ENCODE results near the gene EDN2.

- TF ChIP-seq POLR2A (IDR thresholded peaks at IDR 0.05), result no peak
- TF ChIP-seq, protein P1, sequence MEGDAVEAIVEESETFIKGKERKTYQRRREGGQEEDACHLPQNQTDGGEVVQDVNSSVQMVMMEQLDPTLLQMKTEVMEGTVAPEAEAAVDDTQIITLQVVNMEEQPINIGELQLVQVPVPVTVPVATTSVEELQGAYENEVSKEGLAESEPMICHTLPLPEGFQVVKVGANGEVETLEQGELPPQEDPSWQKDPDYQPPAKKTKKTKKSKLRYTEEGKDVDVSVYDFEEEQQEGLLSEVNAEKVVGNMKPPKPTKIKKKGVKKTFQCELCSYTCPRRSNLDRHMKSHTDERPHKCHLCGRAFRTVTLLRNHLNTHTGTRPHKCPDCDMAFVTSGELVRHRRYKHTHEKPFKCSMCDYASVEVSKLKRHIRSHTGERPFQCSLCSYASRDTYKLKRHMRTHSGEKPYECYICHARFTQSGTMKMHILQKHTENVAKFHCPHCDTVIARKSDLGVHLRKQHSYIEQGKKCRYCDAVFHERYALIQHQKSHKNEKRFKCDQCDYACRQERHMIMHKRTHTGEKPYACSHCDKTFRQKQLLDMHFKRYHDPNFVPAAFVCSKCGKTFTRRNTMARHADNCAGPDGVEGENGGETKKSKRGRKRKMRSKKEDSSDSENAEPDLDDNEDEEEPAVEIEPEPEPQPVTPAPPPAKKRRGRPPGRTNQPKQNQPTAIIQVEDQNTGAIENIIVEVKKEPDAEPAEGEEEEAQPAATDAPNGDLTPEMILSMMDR (IDR thresholded peaks at IDR 0.05), result no peak
Measured at GRCh38 chr1:41532206-41532975, 47.9 kb upstream of the EDN2 start.

Measured in gastroesophageal sphincter (tissue), 3 donors.